ENCODE results near the gene GABBR1.

The GABBR1 gene

GRCh38 chr6:29656157-29656556 lies 23.2 kb upstream of the GABBR1 start:
- in situ Hi-C loops (cut with HindIII; ENCODE audit: low sequenced_read_pairs) = no loop called here
- TF ChIP-seq CTCF (IDR thresholded peaks at IDR 0.05; ENCODE audit: low read depth, low read length) = no peak
- no peak overlapping the region for H3K4me3 ChIP-seq (ENCODE audit: low read depth, low read length)

GRCh38 chr6:29655658-29656057 lies 22.7 kb upstream of the GABBR1 start:
- in situ Hi-C loops (cut with HindIII; ENCODE audit: low sequenced_read_pairs) = no loop called here
- no peak for TF ChIP-seq CTCF (IDR thresholded peaks at IDR 0.05; ENCODE audit: low read depth, low read length)

More at GRCh38 chr6:29656157-29656556, 23.2 kb upstream of the GABBR1 start:
- DNase-seq (ENCODE audit: low read depth, low spot score) = no peak

GRCh38 chr6:29653452-29654038 lies 20.6 kb upstream of the GABBR1 start:
- in situ Hi-C loops (cut with HindIII; ENCODE audit: low sequenced_read_pairs) = no loop called here
- no peak overlapping the region for H3K4me3 ChIP-seq (ENCODE audit: low read depth, low read length)
- peak; percentile 67 for TF ChIP-seq CTCF (IDR thresholded peaks at IDR 0.05; ENCODE audit: low read depth, low read length)
- peak; percentile 79 for DNase-seq (ENCODE audit: low read depth, low spot score)

More at GRCh38 chr6:29655658-29656057, 22.7 kb upstream of the GABBR1 start:
- no peak overlapping the region for H3K4me3 ChIP-seq (ENCODE audit: low read depth, low read length)
- DNase-seq (ENCODE audit: low read depth, low spot score) = no peak

GRCh38 chr6:29652198-29652584 lies 19.2 kb upstream of the GABBR1 start:
- no peak for DNase-seq (ENCODE audit: low read depth, low spot score)
- TF ChIP-seq CTCF (IDR thresholded peaks at IDR 0.05; ENCODE audit: low read depth, low read length) = no peak
- H3K4me3 ChIP-seq (ENCODE audit: low read depth, low read length) = no peak overlapping the region
- in situ Hi-C loops (cut with HindIII; ENCODE audit: low sequenced_read_pairs) = no loop called here

GRCh38 chr6:29651413-29652197 lies 18.6 kb upstream of the GABBR1 start:
- in situ Hi-C loops (cut with HindIII; ENCODE audit: low sequenced_read_pairs) = no loop called here
- peak; percentile 68 for TF ChIP-seq CTCF (IDR thresholded peaks at IDR 0.05; ENCODE audit: low read depth, low read length)
- no peak overlapping the region for H3K4me3 ChIP-seq (ENCODE audit: low read depth, low read length)
- DNase-seq (ENCODE audit: low read depth, low spot score) = peak; percentile 45

DNA sequence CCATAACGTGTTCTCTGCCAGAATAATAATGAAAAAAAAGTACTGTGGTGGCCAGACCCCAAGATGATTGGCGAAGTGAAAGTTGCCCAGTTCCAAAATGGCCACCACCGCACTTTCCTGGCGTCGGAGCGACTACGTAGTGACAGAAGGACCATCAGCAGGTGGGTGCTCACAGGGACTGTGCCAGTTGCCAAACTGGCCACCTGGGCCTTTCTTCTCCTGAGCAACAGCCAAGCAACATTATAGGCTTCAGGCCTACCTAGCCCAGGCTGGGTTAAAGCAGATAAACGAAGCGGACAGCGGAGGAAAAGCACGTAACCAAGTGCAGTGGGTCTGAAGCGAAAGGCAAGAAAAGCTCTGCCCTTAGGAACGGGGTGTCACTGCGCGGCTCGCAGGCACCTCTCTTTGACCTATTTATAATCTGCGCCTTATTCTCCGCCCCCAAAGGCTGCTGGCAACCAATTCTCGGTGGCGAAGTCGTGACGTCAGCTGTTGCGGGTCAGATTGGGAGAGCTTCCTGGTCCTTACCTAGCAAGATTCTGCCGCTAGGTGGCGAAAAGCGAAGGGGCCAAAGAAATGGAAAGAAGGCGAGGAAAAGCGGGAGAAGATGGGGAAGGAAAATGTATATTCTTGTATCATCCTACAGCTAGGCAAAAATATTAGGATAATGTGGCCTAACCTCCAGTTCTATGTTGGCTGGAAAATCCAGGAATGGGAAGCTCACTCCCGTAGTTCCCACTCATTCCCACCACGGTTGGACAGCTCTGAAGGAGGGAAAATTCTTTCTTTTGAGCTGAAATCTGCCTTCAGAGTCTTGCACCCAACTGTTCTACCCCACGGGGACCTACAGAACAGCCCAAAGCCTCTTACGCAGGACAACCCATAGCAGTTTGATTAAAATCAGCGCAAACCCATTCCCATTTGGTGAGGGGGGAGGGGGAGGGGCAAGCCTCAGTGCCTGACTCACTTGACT lies 17.0 kb upstream of the GABBR1 start:
- peak; percentile 96 for TF ChIP-seq CTCF (IDR thresholded peaks at IDR 0.05; ENCODE audit: low read depth, low read length)
- H3K4me3 ChIP-seq (ENCODE audit: low read depth, low read length) = peak overlapping the region; percentile 43
- in situ Hi-C loops (cut with HindIII; ENCODE audit: low sequenced_read_pairs) = no loop called here
- DNase-seq (ENCODE audit: low read depth, low spot score) = peak; percentile 94

Data from astrocyte of the spinal cord (primary cell).